Lower leg skin (tissue), 4 donors: ENCODE results near the gene HNRNPH2. TPM values are rescaled to one million over a fixed set of nuclear protein-coding genes. Genes with fewer than 3 reads are reported as not detected.

Source experiments
- DNase-seq, 2 donors: peaks; one replicate each; pipeline ENCODE4 v3.0.0-alpha.2; 2019; ENCODE audit warnings: low spot score in 2 of 2
- H3K4me3 ChIP-seq: fragments of 200-600 bp; sonication (generic); 2 replicates; pipeline ENCODE4 v1.5.1; 2017; ENCODE audit warnings: mild to moderate bottlenecking, low read depth; ENCODE audit not compliant: poor library complexity, severe bottlenecking
- CTCF ChIP-seq, 3 donors: fragments of 450-650 bp; IDR thresholded peaks; one replicate each; pipeline ENCODE4 v1.5.1; 2016; ENCODE audit warnings: antibody characterized with exemption in 3 of 3, mild to moderate bottlenecking in 3 of 3, moderate library complexity in 2 of 3
- POLR2A ChIP-seq, 2 donors: fragments of 450-650 bp; IDR thresholded peaks; one replicate each; pipeline ENCODE4 v1.6.1; 2016 to 2017; ENCODE audit warnings: antibody characterized with exemption in 2 of 2, mild to moderate bottlenecking in 1 of 2, moderate library complexity in 1 of 2
- WGBS, 2 donors: methylation state at CpG; one replicate each; pipeline ENCODE4 v1.1.5; 2018; 5-methylcytosine and 5-hydroxymethylcytosine counted together
- intact Hi-C: fragments of 100-400 bp; cut with DNase I; formaldehyde crosslinking; loops from one replicate; pipeline ENCODE4 v1.15.0; 2023; ENCODE audit warnings: low total_unique reads
- total RNA-seq, 4 donors: library from RNA; depleted of rRNA; stranded (reverse); fragments of >200 nt; gene quantifications; one replicate each; pipeline ENCODE4 v1.1.0, GENCODE V29; 2016

The HNRNPH2 gene
- total RNA-seq, 4 donors from 2014 or later, result 43.5 to 54.7 (median 53.7) TPM

- TF ChIP-seq POLR2A (IDR thresholded peaks at IDR 0.05), result no peak
- 73 to 83% methylated on average over 2 of the region's 2 CpGs for WGBS, 2 donors
- no peak for DNase-seq
- no peak overlapping the region for H3K4me3 ChIP-seq
- intact Hi-C loops, result no loop called here
Measured at GRCh38 chrX:101450961-101451360, 42.9 kb downstream of the HNRNPH2 start.

- 68 to 83% methylated on average over 3 of the region's 3 CpGs for WGBS, 2 donors
- DNase-seq, result no peak
- intact Hi-C loops, result no loop called here
- no peak overlapping the region for H3K4me3 ChIP-seq
- no peak for TF ChIP-seq CTCF (IDR thresholded peaks at IDR 0.05)
- TF ChIP-seq POLR2A (IDR thresholded peaks at IDR 0.05), result no peak
Measured at GRCh38 chrX:101452056-101452455, 44.0 kb downstream of the HNRNPH2 start.

GRCh38 chrX:101460669-101461068 is 52.6 kb downstream of the HNRNPH2 start:
- 62 to 70% methylated on average over 1 of the region's 1 CpG for WGBS, 2 donors
- TF ChIP-seq POLR2A (IDR thresholded peaks at IDR 0.05) (no peak), CTCF (IDR thresholded peaks at IDR 0.05) (no peak)
- no peak overlapping the region for H3K4me3 ChIP-seq
- intact Hi-C loops, result no loop called here
- DNase-seq, result no peak

GRCh38 chrX:101462892-101463291 is 54.9 kb downstream of the HNRNPH2 start:
- DNase-seq, result no peak
- intact Hi-C loops, result no loop called here
- WGBS, 2 donors, result 68 to 83% methylated on average over 3 of the region's 3 CpGs

More at GRCh38 chrX:101462892-101463291, 54.9 kb downstream of the HNRNPH2 start:
- no peak overlapping the region for H3K4me3 ChIP-seq
- TF ChIP-seq POLR2A (IDR thresholded peaks at IDR 0.05), result no peak
- no peak for TF ChIP-seq CTCF (IDR thresholded peaks at IDR 0.05)

Other genes starting within 250 kb of the HNRNPH2 start
- gene DRP2, start 188.4 kb upstream of the HNRNPH2 start, total RNA-seq, result under 1 TPM; 0.08 to 0.39 (median 0.18) TPM
- 1 to 10 TPM in 1 of 4 donors, under 1 TPM in 3; 0.45 to 1.5 (median 0.67) TPM for gene TAF7L, start 116.9 kb upstream of the HNRNPH2 start, total RNA-seq
- gene TIMM8A, start 59.5 kb upstream of the HNRNPH2 start, total RNA-seq, result 1 to 10 TPM; 6.9 to 8.9 (median 8.6) TPM
- 1 to 10 TPM; 1.5 to 3.6 (median 3.4) TPM for gene BTK, start 22.0 kb upstream of the HNRNPH2 start, total RNA-seq
- gene RPL36A, start 17.2 kb upstream of the HNRNPH2 start, total RNA-seq, result 1,000 to 10,000 TPM; 1,158 to 5,300 (median 1,747) TPM
- 10 to 100 TPM; 16.4 to 21.1 (median 18.0) TPM for gene GLA, start 297 bp upstream of the HNRNPH2 start, total RNA-seq
- 1 to 10 TPM; 1.9 to 6.1 (median 5.0) TPM for gene ARMCX4, start 77.2 kb downstream of the HNRNPH2 start, total RNA-seq
- 10 to 100 TPM; 16.2 to 20.9 (median 18.7) TPM for gene ARMCX1, start 142.3 kb downstream of the HNRNPH2 start, total RNA-seq
- 10 to 100 TPM; 13.6 to 28.6 (median 17.2) TPM for gene ARMCX6, start 209.8 kb downstream of the HNRNPH2 start, total RNA-seq
- gene ARMCX3, start 214.9 kb downstream of the HNRNPH2 start, total RNA-seq, result 10 to 100 TPM; 14.7 to 21.5 (median 17.0) TPM